Left lung (tissue), 10 donors: Measurements from ENCODE around the gene ARID3B. TPM values are rescaled to one million over a fixed set of nuclear protein-coding genes. Genes with fewer than 3 reads are reported as not detected.

Experiments
- ATAC-seq: fragments of 200-7000 bp; cut with Tn5 transposase; one replicate; pipeline ENCODE4 v1.9.1; 2020; ENCODE audit warnings: moderate library complexity
- DNase-seq, 4 donors: peaks; one replicate each; pipeline ENCODE4 v3.0.0-alpha.2; 2013 to 2020
- H3K27ac ChIP-seq, 2 donors: fragments of 200-600 bp; sonication (generic) in 1 of 2; one replicate each; pipeline versions ENCODE4 v1.5.0 to v1.8.0; 2020 to 2021
- H3K27me3 ChIP-seq, 2 donors: fragments of 200-600 bp; sonication (generic) in 1 of 2; one replicate each; pipeline versions ENCODE4 v1.5.0 to v1.8.0; 2020 to 2021
- H3K36me3 ChIP-seq, 2 donors: fragments of 200-600 bp; sonication (generic) in 1 of 2; one replicate each; pipeline versions ENCODE4 v1.5.0 to v1.8.0; 2020 to 2021
- H3K4me1 ChIP-seq, 2 donors: fragments of 200-600 bp; one replicate each; pipeline ENCODE4 v1.8.0; 2021
- H3K4me3 ChIP-seq, 2 donors: fragments of 200-600 bp; sonication (generic) in 1 of 2; one replicate each; pipeline versions ENCODE4 v1.5.0 to v1.8.0; 2020 to 2021; ENCODE audit warnings: mild to moderate bottlenecking in 1 of 2
- H3K9me3 ChIP-seq, 2 donors: fragments of 200-600 bp; sonication (generic) in 1 of 2; one replicate each; pipeline versions ENCODE4 v1.5.0 to v1.8.0; 2020 to 2021
- CTCF ChIP-seq, 2 donors: fragments of 200-600 bp; sonication (generic) in 1 of 2; IDR thresholded peaks; one replicate each; pipeline versions ENCODE4 v1.5.0 to v1.8.0; 2021; ENCODE audit warnings: antibody characterized with exemption in 2 of 2
- intact Hi-C, 2 donors: fragments of 100-400 bp; cut with DNase I; formaldehyde crosslinking; loops; one replicate each; pipeline versions ENCODE4 v1.11.2 to v1.14.2; 2022
- polyA plus RNA-seq, 6 donors: library from polyadenylated mRNA; unstranded; fragments of 120-200 nt; gene quantifications; one replicate each; pipeline ENCODE4 v1.2.1, GENCODE V29; 2013; ENCODE audit not compliant: insufficient read length in 6 of 6
- total RNA-seq, 2 donors: library from RNA; stranded (reverse); fragmentation: NEBNext Ultra II Directional; extraction: Animal tissue kit (Norgen Biotek cat#: 25700); gene quantifications; one replicate each; pipeline ENCODE4 v1.2.1, GENCODE V29; 2021
- donor health status: DM: no; HTN: yes; CAD: no.
- donor health status: DM: no; HTN: no; CAD: no.

ARID3B gene
- total and polyA plus RNA-seq, 8 donors = 5.8 to 12.1 (median 11.1) TPM

GRCh38 chr15:74616996-74617395, 76.0 kb downstream of the ARID3B start:
- Histone ChIP-seq H3K4me1 (peaks cover 20 to 49% of the 10 kb centered on the region in 2 donors), H3K9me3 (no peaks in the 10 kb centered on the region), H3K36me3 (peaks cover 0 to 33% of the 10 kb centered on the region in 2 donors), H3K27me3 (no peaks in the 10 kb centered on the region), H3K27ac (peak overlapping the region in 1 of 2 donors; percentile 94), H3K4me3 (peak overlapping the region; percentile 99 to 100)
- ATAC-seq (no peak), DNase-seq (no peak)
- TF ChIP-seq CTCF (IDR thresholded peaks at IDR 0.05) = no peak
- intact Hi-C loops = loop anchor here in 1 of 2 donors (10.0 kb wide), 1 partner anchor 72 kb away; the partner anchor contains the start of gene ARID3B

DNA sequence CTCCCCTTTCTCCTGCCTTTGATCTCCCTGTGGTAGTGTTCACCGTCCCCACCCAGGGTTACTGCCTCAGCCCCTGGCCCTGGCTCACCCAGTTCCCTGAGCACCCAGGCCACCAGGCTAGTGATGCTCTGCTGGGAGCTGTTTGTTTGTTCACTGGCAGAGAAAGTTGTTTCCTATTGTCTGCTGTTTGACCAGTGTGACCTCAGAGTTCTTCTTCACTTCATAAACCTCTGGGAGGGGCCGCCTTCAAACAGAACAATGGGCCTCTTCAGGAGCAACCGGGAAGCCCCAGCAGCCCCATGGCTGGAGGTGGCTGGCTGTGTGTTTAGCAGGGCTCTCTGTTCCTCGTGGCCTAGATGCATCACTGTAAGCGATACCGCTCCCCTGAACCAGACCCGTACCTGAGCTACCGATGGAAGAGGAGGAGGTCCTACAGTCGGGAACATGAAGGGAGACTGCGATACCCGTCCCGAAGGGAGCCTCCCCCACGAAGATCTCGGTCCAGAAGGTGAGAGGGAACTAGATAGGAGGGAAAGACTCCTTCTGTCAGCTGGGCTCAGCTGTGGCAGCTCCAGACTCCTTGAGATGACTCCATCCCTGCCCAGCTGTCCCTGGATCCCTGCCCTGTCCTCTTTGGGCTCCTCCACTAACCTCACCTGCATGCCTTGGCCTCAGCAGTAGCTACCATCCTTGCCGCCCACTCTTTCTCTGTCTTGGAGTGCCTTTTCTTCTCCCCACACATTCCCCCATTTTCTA, 78.0 kb downstream of the ARID3B start:
- intact Hi-C loops = loop anchor here in 1 of 2 donors (10.0 kb wide), 1 partner anchor 74 kb away; the partner anchor contains the start of gene ARID3B
- no peak for TF ChIP-seq CTCF (IDR thresholded peaks at IDR 0.05)
- H3K27me3 ChIP-seq = no peaks in the 10 kb centered on the region
- DNase-seq = no peak
- H3K4me3 ChIP-seq = no peak overlapping the region
- H3K36me3 ChIP-seq = peaks cover 8 to 53% of the 10 kb centered on the region in 2 donors
- no peak for ATAC-seq
- H3K9me3 ChIP-seq = no peaks in the 10 kb centered on the region
- no peak overlapping the region for H3K27ac ChIP-seq
- H3K4me1 ChIP-seq = peaks cover 20 to 58% of the 10 kb centered on the region in 2 donors

DNA sequence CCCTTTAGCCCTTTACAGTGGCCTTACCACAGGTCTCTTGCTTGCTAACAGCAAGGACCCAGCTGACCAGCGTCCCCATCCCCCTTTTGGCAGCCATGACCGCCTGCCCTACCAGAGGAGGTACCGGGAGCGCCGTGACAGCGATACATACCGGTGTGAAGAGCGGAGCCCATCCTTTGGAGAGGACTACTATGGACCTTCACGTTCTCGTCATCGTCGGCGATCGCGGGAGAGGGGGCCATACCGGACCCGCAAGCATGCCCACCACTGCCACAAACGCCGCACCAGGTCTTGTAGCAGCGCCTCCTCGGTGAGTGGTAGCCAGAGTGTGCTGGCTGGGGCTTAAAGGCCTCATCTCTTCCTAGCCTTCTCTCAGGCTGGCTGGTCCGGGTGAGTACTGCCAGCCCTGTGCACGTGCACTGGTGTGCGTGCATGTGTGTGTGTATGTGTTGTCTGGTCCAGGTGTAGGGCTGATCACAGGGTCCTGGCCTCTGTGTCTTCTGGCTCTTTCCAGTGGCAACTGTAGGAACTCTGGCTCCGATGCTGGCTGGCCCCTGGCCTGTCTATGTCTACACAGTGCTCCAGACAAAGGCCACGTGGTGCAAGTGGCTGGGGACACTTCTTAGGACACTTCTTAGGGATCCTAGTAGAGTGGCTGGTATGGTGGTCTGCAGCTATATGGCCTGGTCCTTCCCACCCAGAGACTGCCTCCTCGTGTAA, 79.1 kb downstream of the ARID3B start:
- Histone ChIP-seq H3K4me3 (no peak overlapping the region), H3K9me3 (no peaks in the 10 kb centered on the region), H3K27ac (no peak overlapping the region), H3K36me3 (peaks cover 8 to 63% of the 10 kb centered on the region in 2 donors), H3K4me1 (peaks cover 20 to 52% of the 10 kb centered on the region in 2 donors), H3K27me3 (no peaks in the 10 kb centered on the region)
- TF ChIP-seq CTCF (IDR thresholded peaks at IDR 0.05) = no peak
- no peak for DNase-seq
- no peak for ATAC-seq
- intact Hi-C loops = loop anchor here in 1 of 2 donors (10.0 kb wide), 1 partner anchor 75 kb away; the partner anchor contains the start of gene ARID3B

- peak in 2 of 4 donors; percentile 50 to 54 for DNase-seq
These were observed 79.9 kb downstream of the ARID3B start for GRCh38 chr15:74620636-74621545.

More at GRCh38 chr15:74620636-74621545, 79.9 kb downstream of the ARID3B start:
- peak; percentile 60 for ATAC-seq
- H3K27ac ChIP-seq = no peak overlapping the region
- peaks cover 20 to 52% of the 10 kb centered on the region in 2 donors for H3K4me1 ChIP-seq
- intact Hi-C loops = no loop called here
- peaks cover 8 to 72% of the 10 kb centered on the region in 2 donors for H3K36me3 ChIP-seq
- H3K9me3 ChIP-seq = no peaks in the 10 kb centered on the region
- no peaks in the 10 kb centered on the region for H3K27me3 ChIP-seq
- TF ChIP-seq CTCF (IDR thresholded peaks at IDR 0.05) = peak; percentile 53 to 68
- H3K4me3 ChIP-seq = no peak overlapping the region
